ENCODE measurements around the gene ANTXR2. TPM values are rescaled to one million over a fixed set of nuclear protein-coding genes. Genes with fewer than 3 reads are reported as not detected.

The ANTXR2 gene
- total and polyA plus RNA-seq, 2 of the 13 experiments (the other 11 are each of a cell fraction or from before 2014, with no cell fraction given) = 4.6 to 14.5 TPM

DNA sequence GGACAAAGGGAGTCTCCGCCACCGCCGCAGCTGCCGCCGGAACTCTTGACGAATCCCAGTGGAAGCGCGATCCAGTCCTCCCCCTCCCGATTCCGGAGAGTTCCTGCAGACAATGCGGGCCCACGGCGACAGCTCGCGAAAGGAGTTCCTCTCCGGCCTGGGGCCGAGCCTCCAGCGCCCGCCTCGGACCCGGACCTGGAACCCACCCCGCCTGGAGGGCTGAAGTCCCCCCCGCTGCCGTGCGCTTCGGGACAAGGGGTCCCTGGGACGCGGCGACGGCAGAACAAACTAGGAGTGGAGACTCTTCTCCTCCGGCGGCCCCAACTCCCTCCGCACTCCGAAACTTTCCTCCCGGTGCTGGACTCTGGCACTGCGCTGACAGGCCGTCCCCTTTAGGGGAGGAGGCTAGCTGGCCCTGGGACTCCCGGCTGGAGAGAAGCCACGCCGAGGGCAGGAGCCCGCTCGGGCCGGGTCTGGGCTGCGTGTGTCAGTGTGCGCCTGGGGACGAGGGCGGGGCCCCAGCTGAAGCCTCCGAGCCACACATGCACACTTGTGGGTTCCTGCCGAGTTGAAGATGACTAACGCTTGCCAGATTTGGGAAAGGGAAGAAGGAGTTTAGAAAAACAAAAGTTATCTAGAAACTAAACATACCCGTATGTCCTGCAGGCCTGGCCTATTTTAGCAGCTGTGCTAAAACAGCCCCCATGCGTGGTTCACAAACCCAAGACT lies at the start of gene ANTXR2 (continued):
- TF ChIP-seq, protein P1, sequence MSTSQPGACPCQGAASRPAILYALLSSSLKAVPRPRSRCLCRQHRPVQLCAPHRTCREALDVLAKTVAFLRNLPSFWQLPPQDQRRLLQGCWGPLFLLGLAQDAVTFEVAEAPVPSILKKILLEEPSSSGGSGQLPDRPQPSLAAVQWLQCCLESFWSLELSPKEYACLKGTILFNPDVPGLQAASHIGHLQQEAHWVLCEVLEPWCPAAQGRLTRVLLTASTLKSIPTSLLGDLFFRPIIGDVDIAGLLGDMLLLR (CRISPR knock-in tag; IDR thresholded peaks at IDR 0.05) = no peak
- TF ChIP-seq ZNF776 (CRISPR knock-in tag; IDR thresholded peaks at IDR 0.05) (0 out of 2 replicates have a peak, but pooled peaks have one; percentile 53), ZNF737 (CRISPR knock-in tag; IDR thresholded peaks at IDR 0.05; ENCODE audit: borderline replicate concordance) (no peak), RNF2 (conservative IDR thresholded peaks at IDR 0.05; ENCODE audit: low read depth) (no peak), MBNL3 (CRISPR knock-in tag; conservative IDR thresholded peaks at IDR 0.05) (no peak), ZFP41 (CRISPR knock-in tag; IDR thresholded peaks at IDR 0.05; ENCODE audit: borderline replicate concordance) (no peak), THAP11 (CRISPR knock-in tag; IDR thresholded peaks at IDR 0.05) (no peak), EP300 (IDR thresholded peaks at IDR 0.05; ENCODE audit: low read depth in 2 of 2, low read length in 2 of 2) (no peak), EP300 (CRISPR knock-in tag; IDR thresholded peaks at IDR 0.05; ENCODE audit: borderline replicate concordance) (no peak), NFRKB (IDR thresholded peaks at IDR 0.05) (no peak), ZSCAN9 (CRISPR knock-in tag; IDR thresholded peaks at IDR 0.05; ENCODE audit: borderline replicate concordance) (no peak; the same call in 1 of the 2 replicates)
- TF ChIP-seq, protein P2, sequence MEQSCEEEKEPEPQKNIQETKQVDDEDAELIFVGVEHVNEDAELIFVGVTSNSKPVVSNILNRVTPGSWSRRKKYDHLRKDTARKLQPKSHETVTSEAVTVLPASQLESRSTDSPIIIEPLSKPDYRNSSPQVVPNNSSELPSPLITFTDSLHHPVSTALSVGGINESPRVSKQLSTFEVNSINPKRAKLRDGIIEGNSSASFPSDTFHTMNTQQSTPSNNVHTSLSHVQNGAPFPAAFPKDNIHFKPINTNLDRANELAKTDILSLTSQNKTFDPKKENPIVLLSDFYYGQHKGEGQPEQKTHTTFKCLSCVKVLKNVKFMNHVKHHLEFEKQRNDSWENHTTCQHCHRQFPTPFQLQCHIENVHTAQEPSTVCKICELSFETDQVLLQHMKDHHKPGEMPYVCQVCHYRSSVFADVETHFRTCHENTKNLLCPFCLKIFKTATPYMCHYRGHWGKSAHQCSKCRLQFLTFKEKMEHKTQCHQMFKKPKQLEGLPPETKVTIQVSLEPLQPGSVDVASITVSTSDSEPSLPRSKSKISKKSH (CRISPR knock-in tag; IDR thresholded peaks at IDR 0.05; ENCODE audit: borderline replicate concordance) = no peak
- TF ChIP-seq, protein P3, sequence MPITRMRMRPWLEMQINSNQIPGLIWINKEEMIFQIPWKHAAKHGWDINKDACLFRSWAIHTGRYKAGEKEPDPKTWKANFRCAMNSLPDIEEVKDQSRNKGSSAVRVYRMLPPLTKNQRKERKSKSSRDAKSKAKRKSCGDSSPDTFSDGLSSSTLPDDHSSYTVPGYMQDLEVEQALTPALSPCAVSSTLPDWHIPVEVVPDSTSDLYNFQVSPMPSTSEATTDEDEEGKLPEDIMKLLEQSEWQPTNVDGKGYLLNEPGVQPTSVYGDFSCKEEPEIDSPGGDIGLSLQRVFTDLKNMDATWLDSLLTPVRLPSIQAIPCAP (CRISPR knock-in tag; IDR thresholded peaks at IDR 0.05; ENCODE audit: low read depth) = no peak
- TF ChIP-seq, protein P4, sequence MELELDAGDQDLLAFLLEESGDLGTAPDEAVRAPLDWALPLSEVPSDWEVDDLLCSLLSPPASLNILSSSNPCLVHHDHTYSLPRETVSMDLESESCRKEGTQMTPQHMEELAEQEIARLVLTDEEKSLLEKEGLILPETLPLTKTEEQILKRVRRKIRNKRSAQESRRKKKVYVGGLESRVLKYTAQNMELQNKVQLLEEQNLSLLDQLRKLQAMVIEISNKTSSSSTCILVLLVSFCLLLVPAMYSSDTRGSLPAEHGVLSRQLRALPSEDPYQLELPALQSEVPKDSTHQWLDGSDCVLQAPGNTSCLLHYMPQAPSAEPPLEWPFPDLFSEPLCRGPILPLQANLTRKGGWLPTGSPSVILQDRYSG (CRISPR knock-in tag; IDR thresholded peaks at IDR 0.05) = no peak
- TF ChIP-seq, protein P5, sequence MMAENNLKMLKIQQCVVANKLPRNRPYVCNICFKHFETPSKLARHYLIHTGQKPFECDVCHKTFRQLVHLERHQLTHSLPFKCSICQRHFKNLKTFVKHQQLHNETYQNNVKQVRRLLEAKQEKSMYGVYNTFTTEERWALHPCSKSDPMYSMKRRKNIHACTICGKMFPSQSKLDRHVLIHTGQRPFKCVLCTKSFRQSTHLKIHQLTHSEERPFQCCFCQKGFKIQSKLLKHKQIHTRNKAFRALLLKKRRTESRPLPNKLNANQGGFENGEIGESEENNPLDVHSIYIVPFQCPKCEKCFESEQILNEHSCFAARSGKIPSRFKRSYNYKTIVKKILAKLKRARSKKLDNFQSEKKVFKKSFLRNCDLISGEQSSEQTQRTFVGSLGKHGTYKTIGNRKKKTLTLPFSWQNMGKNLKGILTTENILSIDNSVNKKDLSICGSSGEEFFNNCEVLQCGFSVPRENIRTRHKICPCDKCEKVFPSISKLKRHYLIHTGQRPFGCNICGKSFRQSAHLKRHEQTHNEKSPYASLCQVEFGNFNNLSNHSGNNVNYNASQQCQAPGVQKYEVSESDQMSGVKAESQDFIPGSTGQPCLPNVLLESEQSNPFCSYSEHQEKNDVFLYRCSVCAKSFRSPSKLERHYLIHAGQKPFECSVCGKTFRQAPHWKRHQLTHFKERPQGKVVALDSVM (CRISPR knock-in tag; IDR thresholded peaks at IDR 0.05) = peak; percentile 58; the same call in 1 of the 2 replicates
- TF ChIP-seq, protein P6, sequence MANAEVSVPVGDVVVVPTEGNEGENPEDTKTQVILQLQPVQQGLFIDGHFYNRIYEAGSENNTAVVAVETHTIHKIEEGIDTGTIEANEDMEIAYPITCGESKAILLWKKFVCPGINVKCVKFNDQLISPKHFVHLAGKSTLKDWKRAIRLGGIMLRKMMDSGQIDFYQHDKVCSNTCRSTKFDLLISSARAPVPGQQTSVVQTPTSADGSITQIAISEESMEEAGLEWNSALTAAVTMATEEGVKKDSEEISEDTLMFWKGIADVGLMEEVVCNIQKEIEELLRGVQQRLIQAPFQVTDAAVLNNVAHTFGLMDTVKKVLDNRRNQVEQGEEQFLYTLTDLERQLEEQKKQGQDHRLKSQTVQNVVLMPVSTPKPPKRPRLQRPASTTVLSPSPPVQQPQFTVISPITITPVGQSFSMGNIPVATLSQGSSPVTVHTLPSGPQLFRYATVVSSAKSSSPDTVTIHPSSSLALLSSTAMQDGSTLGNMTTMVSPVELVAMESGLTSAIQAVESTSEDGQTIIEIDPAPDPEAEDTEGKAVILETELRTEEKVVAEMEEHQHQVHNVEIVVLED (CRISPR knock-in tag; IDR thresholded peaks at IDR 0.05; ENCODE audit: borderline replicate concordance) = no peak
- TF ChIP-seq, protein P7, sequence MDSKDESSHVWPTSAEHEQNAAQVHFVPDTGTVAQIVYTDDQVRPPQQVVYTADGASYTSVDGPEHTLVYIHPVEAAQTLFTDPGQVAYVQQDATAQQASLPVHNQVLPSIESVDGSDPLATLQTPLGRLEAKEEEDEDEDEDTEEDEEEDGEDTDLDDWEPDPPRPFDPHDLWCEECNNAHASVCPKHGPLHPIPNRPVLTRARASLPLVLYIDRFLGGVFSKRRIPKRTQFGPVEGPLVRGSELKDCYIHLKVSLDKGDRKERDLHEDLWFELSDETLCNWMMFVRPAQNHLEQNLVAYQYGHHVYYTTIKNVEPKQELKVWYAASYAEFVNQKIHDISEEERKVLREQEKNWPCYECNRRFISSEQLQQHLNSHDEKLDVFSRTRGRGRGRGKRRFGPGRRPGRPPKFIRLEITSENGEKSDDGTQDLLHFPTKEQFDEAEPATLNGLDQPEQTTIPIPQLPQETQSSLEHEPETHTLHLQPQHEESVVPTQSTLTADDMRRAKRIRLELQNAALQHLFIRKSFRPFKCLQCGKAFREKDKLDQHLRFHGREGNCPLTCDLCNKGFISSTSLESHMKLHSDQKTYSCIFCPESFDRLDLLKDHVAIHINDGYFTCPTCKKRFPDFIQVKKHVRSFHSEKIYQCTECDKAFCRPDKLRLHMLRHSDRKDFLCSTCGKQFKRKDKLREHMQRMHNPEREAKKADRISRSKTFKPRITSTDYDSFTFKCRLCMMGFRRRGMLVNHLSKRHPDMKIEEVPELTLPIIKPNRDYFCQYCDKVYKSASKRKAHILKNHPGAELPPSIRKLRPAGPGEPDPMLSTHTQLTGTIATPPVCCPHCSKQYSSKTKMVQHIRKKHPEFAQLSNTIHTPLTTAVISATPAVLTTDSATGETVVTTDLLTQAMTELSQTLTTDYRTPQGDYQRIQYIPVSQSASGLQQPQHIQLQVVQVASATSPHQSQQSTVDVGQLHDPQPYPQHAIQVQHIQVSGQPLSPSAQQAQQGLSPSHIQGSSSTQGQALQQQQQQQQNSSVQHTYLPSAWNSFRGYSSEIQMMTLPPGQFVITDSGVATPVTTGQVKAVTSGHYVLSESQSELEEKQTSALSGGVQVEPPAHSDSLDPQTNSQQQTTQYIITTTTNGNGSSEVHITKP (CRISPR knock-in tag; IDR thresholded peaks at IDR 0.05; ENCODE audit: low read depth) = no peak

Measured in HepG2 (cell line).